ENCODE data around the gene EYA4.
"Not testable (repeated sequence)": the region's sequence is repeated elsewhere in the genome, so short reads cannot be mapped to it uniquely, and the experiment has no call there.

Gene EYA4

DNA sequence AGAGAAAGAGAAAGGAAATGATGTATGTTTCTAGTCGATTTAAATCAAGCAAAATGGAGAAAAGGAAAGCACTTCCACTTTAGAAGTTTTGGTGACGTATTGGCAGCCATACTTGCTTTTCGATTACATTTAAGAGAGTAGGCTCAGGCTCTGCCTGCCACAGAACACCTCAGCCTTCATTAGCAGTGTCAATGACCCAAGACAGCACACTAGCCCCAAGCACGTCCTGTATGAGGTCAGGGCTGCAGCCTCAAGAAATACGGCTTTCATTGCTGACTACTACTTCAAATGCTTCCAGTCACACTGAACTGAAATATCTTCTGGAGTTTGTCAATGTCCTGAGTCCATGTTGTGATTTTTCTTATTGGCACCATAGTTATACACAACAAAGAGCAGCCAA lies 285.3 kb downstream of the EYA4 start:
- DNase-seq (ENCODE audit: low read depth in 2 of 2): no peak

DNA sequence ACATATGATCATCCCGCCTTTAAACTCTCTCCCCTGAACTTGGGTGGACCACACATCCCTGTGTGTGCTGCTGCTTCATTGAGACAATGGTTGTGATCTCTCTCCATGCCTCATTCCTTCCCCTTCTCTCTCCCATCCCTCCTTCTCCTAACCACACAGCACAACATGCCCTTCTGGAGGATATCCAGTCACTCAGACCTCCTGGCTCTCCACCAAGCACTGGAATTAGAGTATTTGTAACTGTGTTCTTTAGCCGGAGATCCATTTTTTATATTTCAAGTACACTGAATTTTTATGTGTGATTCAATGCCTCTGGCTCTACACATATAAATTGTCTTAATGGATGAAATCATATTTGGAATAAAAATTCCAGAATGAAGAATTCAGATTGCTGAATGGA lies 287.4 kb downstream of the EYA4 start:
- DNase-seq (ENCODE audit: low read depth in 2 of 2): no peak

DNA sequence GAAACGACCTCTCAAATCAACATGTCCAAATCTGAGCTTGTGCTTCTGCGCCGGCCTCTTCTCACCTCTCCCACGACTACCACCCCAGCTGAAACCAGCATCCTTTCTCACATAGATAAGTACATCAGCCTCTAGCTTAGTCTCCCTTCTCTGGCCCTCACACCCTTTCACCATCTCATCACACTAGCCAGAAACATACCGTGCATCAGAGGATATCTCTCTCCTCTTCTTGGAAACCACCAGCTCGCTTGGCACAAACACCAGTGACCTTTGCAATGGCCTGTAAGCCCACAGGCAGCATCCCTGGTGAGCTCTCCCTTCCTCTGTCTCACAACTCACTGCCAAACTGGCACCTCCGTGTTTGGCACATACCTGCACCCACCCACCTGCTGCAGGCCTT lies 291.8 kb downstream of the EYA4 start:
- DNase-seq (ENCODE audit: low read depth in 2 of 2): no peak

DNA sequence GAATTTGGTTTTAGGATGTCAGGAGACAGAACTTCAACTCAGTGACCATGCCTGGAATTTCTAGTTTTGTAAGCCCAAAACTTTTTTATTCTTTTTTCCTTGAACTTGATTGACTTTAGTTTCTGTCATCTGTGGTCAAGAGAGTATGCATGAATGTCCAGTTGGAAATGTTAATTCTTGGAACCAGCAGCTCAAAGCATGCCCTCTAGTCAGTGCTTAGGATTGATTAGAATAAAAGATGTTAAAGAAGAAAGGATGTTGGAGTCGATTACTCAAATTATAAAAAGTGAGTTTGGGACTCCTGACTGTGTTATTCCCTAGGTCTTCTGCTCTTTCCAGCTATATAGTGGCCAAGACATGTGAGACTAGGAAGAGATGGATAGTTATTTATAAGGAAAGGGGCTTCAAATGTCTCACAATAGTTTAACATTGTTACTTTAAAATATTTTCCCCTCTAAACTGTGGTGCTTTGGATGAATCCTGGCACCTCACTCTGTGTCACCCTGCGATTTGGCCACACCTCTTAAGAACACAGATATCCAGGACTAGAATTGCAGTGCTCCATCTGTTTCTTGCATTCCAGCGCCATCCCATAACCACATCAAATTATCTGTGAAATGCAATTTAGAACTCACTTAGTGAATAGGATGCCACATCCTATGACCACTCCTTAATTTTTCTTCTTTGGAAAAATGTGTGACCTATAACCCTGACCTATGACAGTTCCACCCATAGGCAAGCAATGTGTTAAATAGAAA lies 298.5 kb downstream of the EYA4 start:
- no peak for DNase-seq (ENCODE audit: low read depth in 2 of 2)

DNA sequence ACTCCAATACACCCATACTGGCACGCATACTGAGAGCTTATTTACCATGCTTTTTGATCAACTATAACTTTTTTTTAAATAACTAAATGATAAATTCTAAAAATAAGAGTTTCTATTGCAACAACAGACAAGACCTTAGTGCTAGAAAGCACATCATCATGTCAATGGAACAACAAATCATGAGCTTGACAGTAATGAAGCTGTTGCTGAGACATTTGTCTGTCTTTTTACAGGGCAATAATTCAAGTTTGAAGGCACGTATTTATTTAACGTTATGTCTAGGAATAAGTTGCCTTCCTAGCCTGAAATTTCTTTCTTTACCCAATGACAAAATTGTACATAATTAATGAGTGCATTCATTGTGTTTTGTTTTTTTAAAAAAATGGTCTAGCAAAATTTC lies 299.2 kb downstream of the EYA4 start:
- no peak for DNase-seq (ENCODE audit: low read depth in 2 of 2)

DNA sequence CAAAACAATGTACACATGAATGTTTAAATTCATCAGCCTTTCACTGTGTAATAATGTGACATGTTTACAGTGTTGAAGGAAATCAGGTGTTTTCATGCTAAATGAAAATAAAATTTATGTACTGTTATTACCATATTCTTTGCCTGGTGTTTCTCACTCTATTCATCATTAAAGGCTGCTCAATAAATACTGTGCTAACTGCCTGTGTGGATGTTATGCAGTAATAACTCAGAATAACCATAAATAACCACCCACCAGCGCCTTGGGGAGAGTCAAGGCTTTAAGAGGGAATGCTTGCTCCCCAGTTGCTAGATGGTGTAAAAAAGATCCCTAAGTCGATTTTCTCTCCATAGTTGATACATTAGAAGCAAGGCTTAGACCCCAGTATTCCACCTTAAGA lies 299.9 kb downstream of the EYA4 start:
- DNase-seq (ENCODE audit: low read depth in 2 of 2): no peak

DNA sequence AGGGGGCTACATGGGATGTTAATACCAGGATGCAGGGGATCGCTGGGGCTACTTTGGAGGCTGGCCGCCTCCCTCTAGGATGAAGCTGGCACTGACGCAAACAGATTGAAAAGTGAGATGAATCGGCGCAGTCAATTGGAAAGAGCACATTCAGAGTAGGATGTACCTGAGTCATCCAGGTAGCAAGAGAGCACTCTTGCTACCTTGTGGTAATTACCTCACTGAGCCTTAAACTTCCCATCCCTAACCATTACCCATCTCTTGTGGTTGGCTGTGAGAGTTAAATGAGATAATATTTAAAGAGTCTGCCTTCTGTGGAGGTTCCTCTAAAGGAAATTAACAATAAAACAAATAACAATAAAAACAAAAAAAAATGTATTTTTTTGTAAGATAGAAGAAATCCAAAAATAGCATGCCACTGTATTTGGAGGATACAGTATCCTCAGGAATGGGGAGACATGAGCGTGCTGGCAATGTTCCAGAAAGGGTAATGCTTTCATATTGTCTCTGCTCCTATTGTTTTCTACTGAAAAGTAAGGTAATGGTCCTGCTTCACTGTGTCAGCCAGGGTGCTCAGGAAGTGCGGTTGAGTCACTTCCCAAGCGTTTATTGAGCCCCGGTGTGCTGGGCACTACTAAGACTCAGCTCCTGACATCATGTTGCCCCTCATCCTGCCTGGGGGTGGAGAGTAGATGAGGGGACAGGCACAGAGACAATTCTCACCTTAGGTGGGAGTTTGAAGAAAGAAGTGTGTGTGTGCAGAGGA lies 301.1 kb downstream of the EYA4 start:
- DNase-seq (ENCODE audit: low read depth in 2 of 2): no peak

DNA sequence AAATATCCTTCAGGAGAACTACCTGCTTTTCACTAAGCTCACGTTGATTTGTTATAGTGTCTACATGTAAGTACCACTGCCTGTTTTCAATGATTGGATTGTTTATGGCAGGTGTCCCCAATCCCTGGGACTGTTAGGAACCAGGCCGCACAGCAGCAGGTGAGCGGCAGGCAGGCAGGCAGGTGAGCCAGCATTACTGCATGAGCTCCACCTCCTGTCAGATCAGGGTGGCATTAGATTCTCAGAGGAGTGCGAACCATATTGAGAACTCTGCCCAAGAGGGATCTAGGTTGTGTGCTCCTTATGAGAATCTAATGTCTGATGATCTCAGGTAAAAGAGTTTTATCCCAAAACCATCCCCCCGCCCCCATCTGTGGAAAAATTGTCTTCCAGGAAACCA lies 303.3 kb downstream of the EYA4 start:
- no peak for DNase-seq (ENCODE audit: low read depth in 2 of 2)

DNA sequence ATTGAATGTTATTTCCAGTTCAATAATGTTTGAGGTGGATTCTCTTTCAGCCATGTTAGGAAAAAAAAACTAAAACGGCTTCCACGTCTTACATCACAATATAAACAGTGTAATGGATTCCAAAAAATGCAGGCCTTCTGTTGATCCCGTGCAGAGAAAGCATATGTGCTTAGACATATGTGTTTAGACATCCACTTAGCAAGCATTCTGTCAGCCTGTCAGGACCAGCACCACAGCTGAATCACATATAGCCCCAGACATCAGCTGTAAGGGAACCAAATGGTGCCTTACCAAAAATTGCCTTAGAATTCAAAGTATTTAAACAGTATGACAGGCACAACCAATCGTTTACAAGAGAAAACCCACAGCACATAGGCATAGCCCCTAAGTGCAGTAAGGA lies 304.9 kb downstream of the EYA4 start:
- DNase-seq (ENCODE audit: low read depth in 2 of 2): no peak

DNA sequence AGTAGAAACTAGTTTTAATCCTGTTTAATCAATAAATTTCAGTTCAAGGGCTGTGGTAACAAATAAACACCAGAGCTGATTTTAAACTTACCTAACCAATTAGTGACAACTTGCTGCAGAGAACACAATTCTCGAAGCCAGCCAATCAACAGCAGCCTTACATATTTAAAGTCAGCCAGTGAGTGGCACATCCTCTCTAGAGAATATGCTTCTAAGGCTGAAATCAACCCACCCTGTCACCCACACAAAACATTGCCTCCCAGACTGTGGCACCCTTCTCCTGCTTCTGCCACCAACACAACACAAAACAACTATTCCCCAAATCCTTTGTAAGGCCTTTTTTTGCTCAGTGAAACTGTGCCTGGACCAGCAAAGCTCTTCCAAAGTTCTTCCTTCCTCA lies 306.0 kb downstream of the EYA4 start:
- DNase-seq (ENCODE audit: low read depth in 2 of 2): no peak

DNA sequence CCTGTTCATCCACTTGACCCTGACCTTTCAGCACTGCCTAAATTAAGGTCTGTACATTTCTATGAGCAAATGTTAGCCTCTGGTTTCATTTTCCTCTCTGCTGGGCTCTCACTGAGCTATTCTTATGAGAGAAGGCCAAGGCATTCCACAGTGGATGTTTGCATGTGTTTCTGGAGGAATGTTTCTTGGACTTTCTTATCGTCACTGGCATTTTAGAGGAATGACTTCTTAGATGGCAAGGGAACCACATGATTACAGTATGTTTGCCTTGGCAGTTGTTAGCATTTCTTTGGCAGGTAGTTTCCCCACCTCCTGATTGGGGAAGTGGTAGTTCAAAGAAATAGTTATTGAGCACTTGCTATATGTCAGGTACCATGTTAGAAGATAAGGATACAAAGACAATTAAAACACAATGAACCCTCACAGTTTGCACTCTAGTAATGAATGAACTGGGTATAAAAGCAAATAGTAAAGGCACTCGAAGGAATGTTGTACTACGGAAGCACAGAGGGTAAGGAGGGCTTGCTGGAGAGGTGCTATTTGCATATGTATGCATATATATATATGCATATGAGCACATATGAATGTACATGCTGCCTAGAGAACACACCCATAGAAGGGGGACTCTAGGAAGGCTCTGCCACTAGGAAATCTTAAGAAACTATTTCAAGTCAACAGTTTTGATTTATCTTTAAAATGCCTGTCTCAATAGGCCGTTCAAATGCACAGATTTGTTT lies 307.4 kb downstream of the EYA4 start:
- no peak for DNase-seq (ENCODE audit: low read depth in 2 of 2)

DNA sequence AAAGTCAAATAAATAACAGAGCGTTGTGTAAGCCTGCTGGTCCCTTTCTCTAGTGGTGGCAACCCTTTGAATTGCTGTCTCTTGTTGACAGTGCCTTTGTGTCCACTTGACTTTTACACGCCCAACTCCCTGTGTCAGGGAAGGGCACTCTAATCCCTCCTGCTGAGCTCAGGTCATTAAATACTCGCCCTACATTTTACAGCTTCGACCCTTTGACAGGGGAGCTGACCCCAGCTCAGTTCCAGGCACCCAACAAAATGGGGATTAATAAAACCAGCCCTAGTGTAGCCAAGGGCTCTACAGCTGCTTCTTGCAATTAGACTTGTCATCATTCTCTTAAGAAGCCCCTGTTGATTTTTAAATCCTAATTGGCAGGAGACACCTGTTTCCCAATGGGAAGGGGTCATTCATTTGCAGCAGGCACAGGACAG lies 308.2 kb downstream of the EYA4 start:
- no peak for DNase-seq (ENCODE audit: low read depth in 2 of 2)

DNA sequence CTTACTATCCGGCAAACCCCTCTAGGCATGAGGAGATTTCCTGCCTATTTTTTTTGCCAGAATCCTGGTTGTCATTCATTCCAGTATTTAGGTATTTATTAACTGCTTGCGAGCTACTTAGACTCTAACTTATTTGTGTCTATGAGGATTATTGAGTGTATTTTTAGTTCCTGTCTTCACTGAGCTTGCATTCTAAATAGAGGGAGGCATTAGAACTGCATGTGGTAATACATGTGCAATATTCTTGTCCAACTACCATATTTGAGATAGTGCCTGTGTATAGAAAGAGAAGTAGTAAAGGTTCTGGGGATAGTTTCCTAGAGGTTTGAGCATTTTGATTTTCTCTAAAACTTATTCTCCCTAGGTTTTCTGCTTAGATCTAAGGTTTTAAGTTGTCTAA lies 308.9 kb downstream of the EYA4 start:
- no peak for DNase-seq (ENCODE audit: low read depth in 2 of 2)

DNA sequence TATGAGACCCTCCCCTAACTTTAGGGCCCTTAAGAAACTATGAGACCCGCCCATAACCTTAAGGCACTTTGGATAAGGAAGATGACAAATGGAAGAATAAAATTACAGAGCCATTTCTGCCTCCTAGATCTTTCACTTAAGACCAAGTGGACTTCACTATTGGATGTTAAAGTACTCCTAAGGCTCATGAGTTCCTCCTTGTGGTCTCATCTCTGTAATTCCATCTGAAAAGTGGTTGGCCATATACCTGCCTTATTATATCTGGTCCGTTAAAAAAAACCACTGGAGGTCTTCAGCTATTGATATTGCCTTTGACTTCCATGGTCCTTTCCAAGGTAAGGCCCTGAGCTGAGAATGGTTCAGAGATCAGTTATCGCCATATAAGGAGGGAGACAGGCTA lies 310.3 kb downstream of the EYA4 start:
- no peak for DNase-seq (ENCODE audit: low read depth in 2 of 2)

DNA sequence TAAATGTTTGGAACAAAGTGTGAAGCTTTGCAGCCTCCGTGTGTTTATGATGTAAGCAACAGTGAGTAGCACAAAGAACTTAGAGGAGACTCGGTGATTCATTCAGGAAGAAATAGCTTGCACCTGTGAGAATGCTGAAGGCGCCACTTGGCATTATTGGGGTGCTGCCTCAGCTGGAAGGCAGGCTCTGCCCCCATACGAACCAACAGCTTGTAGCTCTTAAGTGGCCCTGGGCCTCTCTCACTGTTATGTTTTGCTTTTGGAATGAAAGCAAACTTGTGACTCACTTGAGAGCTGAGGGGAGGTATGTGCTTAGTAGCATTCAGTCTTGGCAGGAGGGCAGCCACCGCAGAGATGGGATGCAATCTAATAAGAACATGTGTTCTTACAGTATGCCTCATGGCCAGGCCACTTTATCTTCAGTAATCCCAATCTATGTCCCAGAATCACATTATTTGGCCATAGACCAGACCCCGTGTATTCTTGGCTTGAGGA lies 310.7 kb downstream of the EYA4 start:
- DNase-seq (ENCODE audit: low read depth in 2 of 2): no peak

DNA sequence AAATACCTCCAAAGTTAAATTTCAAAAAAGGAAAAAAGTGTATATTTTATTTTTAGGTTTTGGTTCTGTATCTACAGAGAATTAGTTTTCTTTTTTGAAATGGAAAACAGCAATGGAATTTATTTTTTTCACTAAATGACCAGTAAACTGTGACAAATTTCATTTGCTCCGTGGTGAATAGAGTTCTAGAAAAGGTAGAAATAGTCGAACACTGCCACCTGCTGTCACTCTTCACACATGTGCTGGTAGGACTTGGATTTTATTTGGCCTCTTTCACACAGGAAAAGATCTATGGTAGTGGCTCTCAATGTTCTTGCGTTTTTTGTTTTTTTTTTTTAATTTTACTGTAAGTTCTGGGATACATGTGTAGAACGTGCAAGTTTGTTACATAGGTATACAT lies 312.5 kb downstream of the EYA4 start:
- no peak for DNase-seq (ENCODE audit: low read depth in 2 of 2)

DNA sequence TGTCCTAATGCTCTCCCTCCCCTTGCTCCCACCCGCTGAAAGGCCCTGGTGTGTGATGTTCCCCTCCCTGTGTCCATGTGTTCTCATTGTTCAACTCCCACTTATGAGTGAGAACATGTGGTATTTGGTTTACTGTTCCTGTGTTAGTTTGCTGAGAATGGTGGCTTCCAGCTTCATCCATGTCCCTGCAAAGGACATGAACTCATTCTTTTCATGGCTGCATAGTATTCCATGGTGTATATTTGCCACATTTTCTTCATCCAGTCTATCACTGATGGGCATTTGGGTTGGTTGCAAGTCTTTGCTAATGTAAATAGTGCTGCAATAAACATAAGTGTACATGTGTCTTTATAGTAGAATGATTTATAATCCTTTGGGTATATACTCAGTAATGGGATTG lies 313.0 kb downstream of the EYA4 start:
- not testable (repeated sequence) for DNase-seq (ENCODE audit: low read depth in 2 of 2)

DNA sequence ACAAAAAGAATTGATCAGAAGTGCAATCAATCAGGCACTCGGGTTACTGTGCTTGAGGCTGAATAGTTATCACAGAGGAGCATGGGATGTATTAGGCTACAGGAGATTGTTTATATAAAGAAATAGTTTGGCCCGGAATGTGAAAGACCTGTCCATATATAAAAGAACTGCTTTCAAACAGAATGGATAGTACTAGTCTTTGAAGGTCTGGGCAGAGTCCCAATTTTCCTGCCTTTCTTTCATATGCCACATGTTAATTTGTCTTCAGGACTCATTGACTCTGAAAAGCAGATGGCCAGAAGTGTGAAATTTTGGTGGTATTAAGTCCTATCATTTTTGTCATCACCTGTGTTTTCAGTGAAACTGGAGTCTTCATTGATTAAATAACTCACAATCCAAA lies 314.5 kb downstream of the EYA4 start:
- no peak for DNase-seq (ENCODE audit: low read depth in 2 of 2)

DNA sequence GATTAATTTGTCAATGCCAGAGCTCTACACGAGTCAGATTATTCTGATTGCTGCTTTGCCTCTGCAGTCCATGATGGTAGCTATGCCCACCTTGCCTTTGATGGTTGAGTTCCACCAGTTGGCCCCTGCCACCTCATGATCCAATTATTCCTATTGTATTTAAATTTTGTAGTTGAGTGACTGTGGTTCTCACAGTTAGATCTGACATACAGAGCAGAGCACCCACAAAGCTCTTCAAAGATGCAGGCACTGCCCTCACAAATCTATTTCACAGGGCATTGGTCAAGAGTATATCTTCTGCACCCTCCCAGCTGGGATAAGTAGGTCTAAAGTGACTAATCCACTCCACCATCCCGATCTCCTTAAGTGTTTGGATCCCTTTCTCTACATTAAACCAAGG lies 318.8 kb downstream of the EYA4 start:
- no peak for DNase-seq (ENCODE audit: low read depth in 2 of 2)

DNA sequence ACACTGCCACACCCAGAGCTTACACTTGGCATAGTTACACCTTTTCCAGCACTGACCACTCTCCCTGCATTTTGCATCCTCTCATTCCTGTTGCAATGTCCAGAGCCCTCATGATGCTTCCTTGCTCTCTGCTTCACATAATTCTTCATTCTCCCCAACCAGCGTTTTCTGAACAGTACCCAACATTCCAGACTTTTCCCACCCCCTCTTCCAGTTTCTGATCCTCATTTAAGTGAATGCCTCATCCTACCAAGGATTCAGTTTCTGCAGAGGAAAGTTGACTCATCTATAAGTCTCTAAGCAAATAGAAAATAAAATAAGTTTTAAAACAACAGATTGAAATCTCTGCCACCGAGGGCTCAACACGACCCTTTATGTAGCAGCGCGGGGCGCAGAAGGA lies 326.5 kb downstream of the EYA4 start:
- DNase-seq (ENCODE audit: low read depth in 2 of 2): no peak

DNA sequence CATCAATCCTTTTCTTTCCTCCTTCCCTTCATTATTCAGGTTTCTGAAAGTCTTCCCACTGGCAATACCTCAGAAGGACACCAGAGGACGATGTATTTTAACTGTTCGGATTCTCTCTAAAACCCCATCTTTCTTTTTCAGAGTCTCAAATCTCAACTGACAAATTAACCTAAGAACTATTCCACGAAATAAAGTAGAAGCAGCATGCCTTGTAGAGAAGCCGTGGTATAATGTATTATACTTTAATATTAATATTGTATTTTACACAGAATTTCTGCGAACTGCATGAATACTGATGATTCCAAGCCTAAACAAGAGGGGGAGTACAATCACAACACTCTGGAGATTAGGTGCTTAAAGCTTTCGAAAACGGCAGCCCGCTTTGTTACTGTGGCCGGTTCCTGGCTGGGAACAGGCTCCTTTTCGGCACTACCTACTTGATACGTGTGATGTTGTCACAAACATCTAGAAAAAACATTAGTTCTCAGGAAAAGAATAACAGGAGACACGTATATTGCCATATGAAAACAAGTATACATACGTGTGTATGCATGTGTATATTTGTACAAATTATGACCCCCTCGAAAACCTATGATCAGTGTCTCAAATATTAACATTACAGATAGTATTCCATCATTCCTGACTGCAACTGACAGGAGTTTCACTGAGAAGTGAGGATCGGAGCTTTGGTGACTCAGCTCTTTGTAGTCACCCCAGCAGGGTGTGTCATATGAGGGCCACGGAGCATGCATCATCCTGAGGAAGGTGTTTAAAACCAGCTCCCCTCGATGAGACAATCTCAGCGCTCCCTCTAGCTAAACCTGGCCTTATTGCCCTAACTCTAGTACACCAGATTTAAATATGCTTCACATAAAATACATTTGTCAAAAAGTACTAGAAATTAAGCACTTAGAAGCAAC lies 328.1 kb downstream of the EYA4 start:
- no peak for DNase-seq (ENCODE audit: low read depth in 2 of 2)

DNA sequence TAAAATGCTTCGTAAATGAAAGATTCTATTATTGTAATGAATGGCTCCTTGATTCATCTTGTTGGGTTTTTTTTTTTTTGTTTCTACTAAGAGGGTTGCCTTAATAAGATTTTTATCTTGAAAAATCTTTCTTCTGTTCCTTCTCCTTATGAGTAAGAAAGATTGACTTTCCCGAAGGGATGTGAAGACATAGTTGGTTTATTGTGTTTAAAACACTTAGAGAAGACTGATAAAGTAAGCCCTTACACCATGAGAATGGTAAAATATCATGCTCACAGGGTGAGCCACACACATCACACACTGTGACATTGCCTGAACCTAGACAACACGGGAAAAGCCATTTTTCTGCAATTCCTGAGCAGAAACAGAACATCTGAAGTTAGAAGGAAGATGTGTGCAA lies 330.5 kb downstream of the EYA4 start:
- DNase-seq (ENCODE audit: low read depth in 2 of 2): no peak

Data from stimulated activated CD4-positive, alpha-beta T cell treated with anti-CD3 and anti-CD28 coated beads, Interleukin-12 subunit alpha, Interleukin-12 subunit beta, amount 100 ng/mL, for 24 hours (primary cell).